Neuron (in vitro differentiated cells): ENCODE results near the gene MMEL1.

ENCODE experiments used
- H2AFZ ChIP-seq: one replicate; pipeline ENCODE4 v1.6.1; 2013; ENCODE audit warnings: low read depth, mild to moderate bottlenecking, inconsistent platforms, low read length, moderate library complexity
- H3K27me3 ChIP-seq: one replicate; pipeline ENCODE4 v1.6.1; 2013; ENCODE audit warnings: low read length; ENCODE audit not compliant: insufficient read depth
- H3K36me3 ChIP-seq: one replicate; pipeline ENCODE4 v1.6.1; 2013; ENCODE audit warnings: low read length; ENCODE audit not compliant: insufficient read depth
- H3K4me1 ChIP-seq: one replicate; pipeline ENCODE4 v1.6.1; 2013; ENCODE audit warnings: low read length; ENCODE audit not compliant: insufficient read depth
- H3K4me3 ChIP-seq: 2 replicates; pipeline ENCODE4 v1.5.1; 2013; ENCODE audit warnings: mild to moderate bottlenecking, low read length, moderate library complexity
- H3K9me3 ChIP-seq: one replicate; pipeline ENCODE4 v1.6.1; 2013; ENCODE audit warnings: low read length

MMEL1 gene

DNA sequence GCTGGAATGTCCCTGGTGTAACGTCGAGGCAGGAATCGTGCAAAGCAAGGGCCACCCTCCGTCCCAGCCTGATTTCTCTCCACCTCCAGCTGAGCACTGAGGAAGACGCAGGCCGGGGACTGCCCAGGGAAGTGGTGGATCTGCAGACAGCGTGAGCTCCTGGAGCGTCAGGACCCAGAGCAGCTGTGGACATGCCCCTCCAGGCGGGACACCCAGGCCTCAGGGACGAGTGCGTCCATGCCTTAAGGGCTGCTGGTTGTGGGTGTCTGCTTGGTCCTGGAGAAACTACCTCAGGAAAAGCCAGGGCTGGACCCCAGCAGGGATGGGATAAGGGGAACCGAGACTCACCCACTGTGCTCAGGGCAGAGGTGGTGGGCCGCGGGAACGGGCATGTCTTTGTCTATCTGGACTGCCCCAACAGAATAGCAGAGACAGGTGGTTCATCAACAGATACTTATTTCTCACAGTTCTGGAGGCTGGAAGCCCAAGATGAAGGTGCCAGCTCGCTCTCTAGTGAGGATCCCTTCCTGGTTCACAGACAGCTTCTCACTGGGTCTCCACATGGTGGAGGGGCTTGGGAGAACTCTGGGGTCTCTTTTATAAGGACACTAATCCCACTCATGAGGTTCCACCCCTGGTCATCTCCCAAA lies 5.8 kb upstream of the MMEL1 start:
- H3K4me1 ChIP-seq: peaks cover 11% of the 10 kb centered on the region
- H3K36me3 ChIP-seq: no peaks in the 10 kb centered on the region
- H2AFZ ChIP-seq: no peak overlapping the region
- H3K27me3 ChIP-seq: peaks cover 2% of the 10 kb centered on the region
- H3K4me3 ChIP-seq: no peak overlapping the region
- H3K9me3 ChIP-seq: no peaks in the 10 kb centered on the region

DNA sequence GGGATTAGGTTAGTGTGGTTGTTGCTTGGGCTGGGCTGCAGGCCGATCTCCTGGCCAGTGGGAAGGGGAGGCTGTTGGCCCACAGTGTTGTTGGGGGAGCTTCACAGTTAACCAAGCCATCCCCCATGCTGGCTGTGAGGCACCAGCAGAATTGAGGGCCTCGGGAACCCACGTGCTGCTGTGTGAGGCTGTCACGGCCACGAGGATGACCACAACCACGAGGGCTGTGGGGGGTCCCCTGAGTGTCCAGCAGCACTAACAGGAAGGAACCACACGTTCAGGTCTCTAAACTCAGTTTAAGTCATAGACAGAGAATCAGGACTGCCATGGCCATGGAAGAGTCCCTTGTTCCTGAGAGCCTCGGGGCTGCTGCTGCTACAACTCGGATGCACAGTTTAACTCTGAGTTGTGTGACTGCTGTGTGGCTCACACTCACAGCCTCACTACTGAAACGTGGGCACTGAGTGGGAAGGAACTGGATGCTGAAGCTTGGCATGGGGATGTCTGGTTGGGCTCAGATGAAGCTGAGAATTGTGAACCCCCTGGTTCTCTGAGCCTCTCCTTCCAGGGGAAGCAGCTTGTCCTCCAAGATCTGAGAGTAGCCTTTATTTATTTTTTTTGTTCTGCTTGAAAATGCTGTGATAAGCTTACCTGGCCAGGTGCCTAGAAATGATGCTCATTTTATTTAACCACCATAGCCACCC lies 4.8 kb upstream of the MMEL1 start:
- no peak overlapping the region for H2AFZ ChIP-seq
- H3K36me3 ChIP-seq: no peaks in the 10 kb centered on the region
- peaks cover 4% of the 10 kb centered on the region for H3K27me3 ChIP-seq
- no peaks in the 10 kb centered on the region for H3K9me3 ChIP-seq
- peaks cover 10% of the 10 kb centered on the region for H3K4me1 ChIP-seq
- no peak overlapping the region for H3K4me3 ChIP-seq

DNA sequence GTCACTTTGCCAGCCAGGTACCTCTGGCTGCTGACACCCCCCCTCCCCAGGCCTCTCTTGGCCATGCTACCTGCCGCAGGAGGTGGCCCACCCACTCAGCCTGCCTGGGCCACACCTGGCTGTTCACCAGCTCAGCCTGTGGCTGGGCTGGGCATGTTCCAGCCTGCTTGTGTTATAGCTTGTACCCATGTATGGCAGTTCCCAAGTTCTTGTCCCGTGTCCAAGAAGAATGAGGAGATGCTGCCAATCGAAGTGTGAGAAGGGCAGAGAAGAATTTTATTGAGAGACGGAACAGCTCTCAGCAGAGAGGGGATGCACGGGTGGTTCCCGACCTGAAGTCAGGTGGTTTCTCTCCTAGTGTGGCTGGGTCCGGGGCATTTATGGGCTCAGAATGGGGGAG lies 3.9 kb upstream of the MMEL1 start:
- H2AFZ ChIP-seq: no peak overlapping the region
- peaks cover 11% of the 10 kb centered on the region for H3K27me3 ChIP-seq
- H3K4me3 ChIP-seq: no peak overlapping the region
- no peaks in the 10 kb centered on the region for H3K9me3 ChIP-seq
- peaks cover 2% of the 10 kb centered on the region for H3K4me1 ChIP-seq
- no peaks in the 10 kb centered on the region for H3K36me3 ChIP-seq

DNA sequence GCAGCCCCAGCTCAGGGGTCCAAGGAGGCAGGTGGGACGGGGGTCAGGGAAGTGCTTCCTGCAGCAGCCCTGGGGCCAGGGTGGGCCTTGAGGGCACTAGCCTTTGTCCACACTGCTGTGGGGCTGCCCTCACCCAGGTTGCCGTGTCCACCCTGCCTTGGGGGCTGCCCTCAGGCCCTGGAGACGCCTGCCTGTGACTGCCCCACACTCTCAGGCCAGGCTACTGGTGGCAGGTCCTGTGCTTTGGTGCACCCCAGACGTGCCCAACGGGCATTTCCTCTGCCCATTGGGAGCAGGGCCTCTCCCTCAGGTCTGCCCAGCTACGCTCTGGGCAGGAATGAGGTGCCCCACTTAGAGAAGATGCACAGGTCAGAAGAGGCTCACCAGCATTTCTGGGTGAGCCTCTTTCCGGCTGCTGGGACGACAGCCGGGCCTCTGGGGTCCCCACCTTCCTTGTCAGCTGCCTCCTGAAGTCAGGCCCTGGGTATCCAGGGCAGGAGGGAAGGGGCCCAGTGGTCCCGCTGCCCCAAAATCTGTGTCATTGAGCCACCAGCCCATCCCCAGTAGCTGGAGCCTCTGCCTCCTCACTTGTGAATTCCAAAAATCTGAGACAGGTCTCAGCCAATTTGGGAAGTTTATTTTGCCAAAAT lies 2.7 kb upstream of the MMEL1 start:
- H3K27me3 ChIP-seq: peaks cover 22% of the 10 kb centered on the region
- H3K36me3 ChIP-seq: no peaks in the 10 kb centered on the region
- H3K4me3 ChIP-seq: no peak overlapping the region

DNA sequence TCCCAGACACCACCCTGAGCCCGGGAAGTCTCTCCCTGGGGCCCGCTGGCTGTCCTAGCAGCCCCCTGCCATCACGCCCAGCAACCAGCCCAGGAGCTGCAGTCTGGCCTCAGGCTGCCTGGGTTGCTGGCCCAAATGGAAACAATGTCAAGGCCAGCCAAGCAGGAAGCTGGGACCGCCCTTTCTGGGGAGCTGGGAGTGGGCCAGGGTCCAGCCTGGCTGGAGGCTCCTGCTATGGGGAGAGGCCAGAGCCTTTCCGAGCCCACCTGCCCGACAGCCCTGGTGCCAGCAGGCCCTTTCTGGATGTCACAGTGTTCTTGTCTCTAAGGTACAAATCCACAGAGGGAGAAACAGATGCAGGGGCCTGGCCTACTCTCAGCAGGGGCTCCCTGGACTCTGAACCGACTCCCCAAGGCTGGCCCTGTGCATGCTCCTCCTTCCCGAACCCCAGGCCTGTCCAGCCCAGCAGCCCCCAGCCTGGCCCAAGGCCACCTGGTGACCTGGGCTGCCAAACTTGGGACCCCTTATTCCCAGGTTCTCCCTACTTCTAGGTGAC lies 1.2 kb upstream of the MMEL1 start:
- Histone ChIP-seq H2AFZ (no peak overlapping the region), H3K4me3 (no peak overlapping the region), H3K36me3 (no peaks in the 10 kb centered on the region), H3K27me3 (peaks cover 36% of the 10 kb centered on the region), H3K4me1 (no peaks in the 10 kb centered on the region), H3K9me3 (no peaks in the 10 kb centered on the region)

More for the DNA sequence above, 2.7 kb upstream of the MMEL1 start:
- Histone ChIP-seq H3K9me3 (no peaks in the 10 kb centered on the region), H2AFZ (no peak overlapping the region), H3K4me1 (no peaks in the 10 kb centered on the region)

DNA sequence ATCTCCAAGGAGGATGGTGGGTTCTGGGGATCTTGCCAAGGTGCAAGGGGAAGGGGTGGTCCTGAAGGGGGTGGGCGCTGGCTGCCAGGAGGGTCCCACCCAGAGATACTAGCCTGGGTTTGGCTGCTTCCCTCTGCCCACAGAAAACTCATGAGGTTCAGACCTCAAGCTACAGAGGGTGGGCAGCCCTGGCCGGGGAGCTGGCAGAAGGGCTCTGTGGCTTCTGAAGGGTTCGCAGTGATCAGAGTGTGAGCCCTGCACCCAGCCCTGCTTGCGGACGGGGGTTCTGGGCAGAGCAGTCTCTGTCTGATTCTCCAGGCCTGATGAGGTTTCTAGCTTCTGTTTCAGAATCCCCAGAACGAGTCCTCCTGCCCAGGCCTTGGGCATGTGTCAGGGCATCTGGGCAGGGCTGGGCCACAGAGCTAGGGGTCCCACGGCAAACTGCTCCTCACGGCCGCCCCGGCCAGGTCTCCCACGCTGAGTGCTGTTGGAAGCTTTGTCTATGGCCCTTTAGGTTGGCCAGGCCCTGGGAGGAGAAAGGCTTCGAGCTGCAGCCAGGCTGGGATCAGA lies 635 bp upstream of the MMEL1 start:
- Histone ChIP-seq H3K4me3 (no peak overlapping the region), H3K4me1 (no peaks in the 10 kb centered on the region), H3K27me3 (peaks cover 38% of the 10 kb centered on the region)

DNA sequence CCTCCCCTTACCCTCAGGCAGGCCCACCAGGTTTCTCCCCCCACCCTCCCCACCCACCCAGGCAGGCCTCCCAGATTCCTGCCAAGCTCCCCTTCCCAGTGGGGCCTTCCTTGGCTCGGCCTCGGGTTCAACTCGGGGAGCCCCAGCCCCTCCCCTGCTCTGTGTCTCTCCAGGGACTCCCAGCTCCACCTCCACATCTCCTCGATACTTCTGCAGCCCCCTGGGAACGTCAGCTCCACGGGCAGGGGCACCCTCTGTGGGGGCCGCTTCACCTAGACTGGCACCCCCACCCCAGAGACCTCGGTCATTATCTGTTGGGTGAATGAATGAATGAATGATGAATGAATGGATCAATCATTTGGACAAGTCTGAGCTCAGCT lies 775 bp downstream of the MMEL1 start:
- Histone ChIP-seq H3K36me3 (no peaks in the 10 kb centered on the region), H3K9me3 (no peaks in the 10 kb centered on the region), H3K4me3 (no peak overlapping the region), H3K4me1 (peaks cover 4% of the 10 kb centered on the region), H2AFZ (no peak overlapping the region), H3K27me3 (peaks cover 51% of the 10 kb centered on the region)

More for the DNA sequence above, 635 bp upstream of the MMEL1 start:
- no peak overlapping the region for H2AFZ ChIP-seq
- H3K9me3 ChIP-seq: no peaks in the 10 kb centered on the region
- no peaks in the 10 kb centered on the region for H3K36me3 ChIP-seq

DNA sequence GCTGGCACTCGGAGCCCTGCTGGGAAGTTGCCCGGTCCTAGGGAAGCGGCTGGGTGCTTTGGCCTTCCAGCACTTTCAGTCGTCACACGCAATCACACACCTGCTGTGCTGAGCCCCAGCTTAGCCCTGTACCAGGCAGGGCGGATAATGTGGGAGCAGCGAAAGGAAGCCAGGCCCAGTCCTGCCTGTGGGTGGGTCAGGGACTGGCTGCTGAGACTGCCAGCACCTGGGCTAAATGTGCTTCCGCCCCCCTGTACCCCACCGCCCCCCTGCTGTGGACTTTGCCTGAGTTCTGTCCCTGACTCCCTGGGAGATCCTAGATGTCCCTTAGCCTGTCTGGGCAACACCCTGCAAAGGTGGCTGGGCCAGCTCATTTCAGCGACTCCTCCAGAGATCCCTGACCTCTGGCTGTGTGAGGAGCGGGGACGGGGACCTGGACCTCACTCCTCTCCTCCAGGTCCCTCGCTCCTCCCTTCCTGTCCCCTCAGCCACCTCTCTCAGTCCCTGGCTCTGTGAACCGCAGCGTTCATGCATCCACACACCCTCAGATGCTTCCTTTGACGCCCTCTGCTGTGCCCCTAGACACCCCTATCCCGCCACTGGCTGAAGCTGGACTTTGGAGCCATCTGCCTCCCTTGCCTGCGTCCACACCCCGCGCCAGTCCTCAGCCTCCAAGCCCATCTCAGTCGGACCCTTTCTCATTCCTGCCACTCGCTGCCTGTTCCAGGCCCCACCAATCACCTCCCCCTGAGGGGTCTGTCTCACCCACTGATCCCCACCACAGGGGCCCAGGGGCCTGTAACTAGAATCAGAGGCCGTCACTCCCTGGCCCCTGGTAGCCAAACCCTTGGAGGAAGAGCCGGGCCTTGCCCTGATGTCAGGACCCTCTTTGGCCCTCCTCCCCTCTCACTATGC lies 1.4 kb downstream of the MMEL1 start:
- H3K9me3 ChIP-seq: no peaks in the 10 kb centered on the region
- peaks cover 57% of the 10 kb centered on the region for H3K27me3 ChIP-seq
- H3K4me1 ChIP-seq: peaks cover 4% of the 10 kb centered on the region
- no peak overlapping the region for H2AFZ ChIP-seq
- no peak overlapping the region for H3K4me3 ChIP-seq
- H3K36me3 ChIP-seq: no peaks in the 10 kb centered on the region

DNA sequence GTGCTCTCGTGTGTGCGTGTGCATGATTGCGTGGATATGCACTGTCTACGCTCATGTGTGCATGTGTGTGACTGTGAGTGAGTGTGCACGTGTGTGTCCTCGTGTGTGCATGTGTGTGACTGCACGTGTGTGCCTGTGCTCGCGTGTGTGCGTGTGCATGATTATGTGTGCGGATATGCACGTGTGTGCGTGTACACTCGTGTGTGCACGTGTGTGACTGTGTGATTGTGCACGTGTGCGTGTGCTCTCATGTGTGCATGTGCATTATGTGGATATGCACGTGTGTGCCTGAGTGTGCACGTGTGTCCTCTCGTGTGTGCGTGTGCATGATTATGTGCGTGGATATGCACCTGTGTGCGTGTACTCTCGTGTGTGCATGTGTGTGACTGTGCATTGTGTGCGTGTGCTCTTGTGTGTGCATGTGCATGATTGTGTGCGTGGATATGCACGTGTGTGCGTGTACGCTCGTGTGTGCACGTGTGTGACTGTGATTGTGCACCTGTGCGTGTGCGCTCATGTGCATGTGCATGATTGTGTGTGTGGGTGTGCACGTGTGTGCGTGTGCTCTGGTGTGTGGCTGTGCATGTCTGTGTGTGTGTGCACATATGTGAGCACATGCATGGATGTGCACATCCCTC lies 2.2 kb downstream of the MMEL1 start:
- peaks cover 64% of the 10 kb centered on the region for H3K27me3 ChIP-seq
- no peaks in the 10 kb centered on the region for H3K36me3 ChIP-seq
- no peak overlapping the region for H3K4me3 ChIP-seq

DNA sequence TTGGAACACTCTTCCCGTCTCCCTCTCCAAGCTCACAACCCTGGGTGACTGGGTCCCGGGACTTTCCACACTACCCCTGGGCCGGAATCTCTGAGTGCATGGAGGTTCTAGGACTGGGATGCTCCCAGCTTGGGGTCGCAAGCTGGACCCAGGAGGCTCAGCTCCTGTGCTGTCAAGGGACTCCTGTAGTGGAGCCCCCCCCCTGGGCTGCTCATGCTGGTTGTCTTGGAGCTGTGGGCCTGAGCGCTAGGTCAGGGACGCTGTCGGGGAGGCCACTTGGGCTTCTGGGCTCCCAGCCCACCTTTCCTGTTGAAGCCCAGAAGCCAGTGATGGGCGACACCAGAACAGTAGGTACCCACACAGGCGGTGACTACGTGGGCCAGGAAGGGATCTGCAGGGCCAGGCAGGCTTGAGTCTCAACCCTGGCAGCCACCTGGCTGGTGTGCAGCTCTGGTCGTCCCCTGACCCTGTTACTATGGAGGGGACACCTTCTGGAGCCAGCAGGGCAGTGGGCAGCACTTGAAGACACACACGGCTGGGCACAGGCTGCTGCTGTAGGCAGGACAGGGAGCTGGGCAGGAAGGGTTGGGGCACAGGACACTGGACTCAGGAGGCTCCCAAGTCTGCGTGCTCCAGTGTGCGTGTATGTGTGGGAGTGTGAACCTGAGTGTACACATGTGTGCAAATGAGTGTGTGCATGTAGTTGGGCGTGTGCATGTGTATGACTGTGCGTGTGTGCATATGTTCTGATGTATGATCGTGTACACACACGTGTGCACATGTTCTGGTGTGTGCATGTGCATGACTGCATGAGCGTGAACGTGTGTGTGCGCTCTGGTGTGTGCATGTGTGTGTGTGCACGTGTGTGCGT lies 3.0 kb downstream of the MMEL1 start:
- Histone ChIP-seq H3K27me3 (peaks cover 70% of the 10 kb centered on the region), H3K36me3 (no peaks in the 10 kb centered on the region), H3K9me3 (peaks cover 2% of the 10 kb centered on the region), H3K4me3 (no peak overlapping the region), H3K4me1 (peaks cover 4% of the 10 kb centered on the region), H2AFZ (no peak overlapping the region)

More for the DNA sequence above, 2.2 kb downstream of the MMEL1 start:
- Histone ChIP-seq H3K9me3 (peaks cover 2% of the 10 kb centered on the region), H3K4me1 (peaks cover 4% of the 10 kb centered on the region), H2AFZ (no peak overlapping the region)

DNA sequence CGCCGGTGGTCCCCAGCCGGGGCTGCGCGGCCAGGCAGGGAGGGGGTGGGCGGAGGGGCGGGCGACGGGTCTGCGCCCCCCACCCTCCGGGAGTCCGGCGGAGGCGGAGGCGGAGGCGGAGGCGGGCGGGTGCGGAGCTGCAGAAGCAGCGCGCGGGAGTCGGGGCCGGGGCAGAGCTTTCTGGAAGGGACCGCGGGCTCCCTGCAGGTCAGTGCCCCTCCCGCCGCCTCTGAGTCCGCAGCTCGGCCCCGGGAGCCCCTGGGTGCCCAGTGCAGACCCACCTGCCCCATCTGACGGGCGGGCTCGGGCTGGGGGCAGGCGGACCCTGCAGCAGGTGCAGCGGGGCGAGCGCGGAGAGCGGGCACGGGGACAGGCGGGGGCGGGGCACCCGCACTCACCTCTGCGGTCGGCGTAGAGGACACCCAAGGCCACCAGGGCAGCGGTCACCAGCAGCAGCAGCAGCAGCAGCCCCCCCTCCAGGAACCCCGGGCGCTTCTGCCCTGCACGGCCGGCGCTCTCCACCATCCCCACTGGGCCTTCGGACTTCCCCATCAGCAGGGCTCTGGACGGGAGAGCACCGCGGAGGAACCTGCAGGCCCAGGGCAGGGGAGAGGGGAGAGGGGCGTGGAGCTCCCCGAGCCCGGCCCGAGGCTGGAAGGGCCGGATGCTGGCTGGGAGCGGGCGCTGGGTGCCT lies 3.7 kb downstream of the MMEL1 start:
- Histone ChIP-seq H3K9me3 (peaks cover 2% of the 10 kb centered on the region), H3K4me1 (peaks cover 4% of the 10 kb centered on the region), H3K36me3 (no peaks in the 10 kb centered on the region), H2AFZ (no peak overlapping the region), H3K4me3 (no peak overlapping the region), H3K27me3 (peaks cover 76% of the 10 kb centered on the region)
